ENCODE data around the gene NUP35. TPM values are rescaled to one million over a fixed set of nuclear protein-coding genes. Genes with fewer than 3 reads are reported as not detected.
A peak's percentile ranks its signal among the peaks of the same experiment; 100 is the strongest.
"Not testable (repeated sequence)": the region's sequence is repeated elsewhere in the genome, so short reads cannot be mapped to it uniquely, and the experiment has no call there.

NUP35 gene
- total RNA-seq, 1 donor from 2014 or later: 11.3 TPM

DNA sequence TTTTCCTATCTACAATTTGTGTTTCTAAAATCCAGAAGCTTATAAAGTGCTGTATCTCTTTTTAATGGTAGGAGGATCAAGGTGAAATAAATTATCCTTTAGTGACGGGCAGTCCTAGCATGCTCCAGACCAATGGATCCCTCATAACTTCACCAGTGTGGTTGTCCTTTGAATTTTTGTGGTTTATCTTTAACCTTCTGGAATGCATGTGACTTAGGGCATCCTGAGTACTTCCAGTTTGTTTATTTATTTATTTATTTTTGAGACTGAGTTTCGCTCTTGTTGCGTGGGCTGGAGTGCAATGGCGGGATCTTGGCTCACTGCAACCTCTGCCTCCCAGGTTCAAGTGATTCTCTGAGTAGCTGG lies 40.4 kb downstream of the NUP35 start:
- H3K9me3 Mint-ChIP-seq (ENCODE audit: unreplicated experiment): no peaks in the 10 kb centered on the region
- Histone ChIP-seq H3K27ac (ENCODE audit: low read depth, low read length) (no peak overlapping the region), H3K9me3 (ENCODE audit: insufficient read depth, low read depth, low read length) (no peaks in the 10 kb centered on the region), H2AFZ (ENCODE audit: low read depth, low read length) (no peak overlapping the region), H3K9ac (ENCODE audit: low read length) (no peak overlapping the region), H3K79me2 (ENCODE audit: insufficient read depth, low read length) (peaks cover 9% of the 10 kb centered on the region), H3K4me2 (ENCODE audit: low read length) (no peak overlapping the region), H3K4me1 (ENCODE audit: insufficient read depth, low read length) (no peaks in the 10 kb centered on the region), H3K27me3 (ENCODE audit: insufficient read depth, low read length) (no peaks in the 10 kb centered on the region), H4K20me1 (ENCODE audit: insufficient read depth, low read length) (peaks cover 4% of the 10 kb centered on the region), H3K36me3 (ENCODE audit: insufficient read depth, low read length) (peaks cover 4% of the 10 kb centered on the region), H3K4me3 (ENCODE audit: insufficient read depth, low read depth, low read length) (no peak overlapping the region)
- H3K4me3 Mint-ChIP-seq (ENCODE audit: unreplicated experiment): no peak overlapping the region
- FAIRE-seq (no peak), DNase-seq (ENCODE audit: low read depth) (peak; percentile 72)
- H3K27me3 Mint-ChIP-seq (ENCODE audit: low read depth, unreplicated experiment): no peaks in the 10 kb centered on the region
- TF ChIP-seq, protein P1, sequence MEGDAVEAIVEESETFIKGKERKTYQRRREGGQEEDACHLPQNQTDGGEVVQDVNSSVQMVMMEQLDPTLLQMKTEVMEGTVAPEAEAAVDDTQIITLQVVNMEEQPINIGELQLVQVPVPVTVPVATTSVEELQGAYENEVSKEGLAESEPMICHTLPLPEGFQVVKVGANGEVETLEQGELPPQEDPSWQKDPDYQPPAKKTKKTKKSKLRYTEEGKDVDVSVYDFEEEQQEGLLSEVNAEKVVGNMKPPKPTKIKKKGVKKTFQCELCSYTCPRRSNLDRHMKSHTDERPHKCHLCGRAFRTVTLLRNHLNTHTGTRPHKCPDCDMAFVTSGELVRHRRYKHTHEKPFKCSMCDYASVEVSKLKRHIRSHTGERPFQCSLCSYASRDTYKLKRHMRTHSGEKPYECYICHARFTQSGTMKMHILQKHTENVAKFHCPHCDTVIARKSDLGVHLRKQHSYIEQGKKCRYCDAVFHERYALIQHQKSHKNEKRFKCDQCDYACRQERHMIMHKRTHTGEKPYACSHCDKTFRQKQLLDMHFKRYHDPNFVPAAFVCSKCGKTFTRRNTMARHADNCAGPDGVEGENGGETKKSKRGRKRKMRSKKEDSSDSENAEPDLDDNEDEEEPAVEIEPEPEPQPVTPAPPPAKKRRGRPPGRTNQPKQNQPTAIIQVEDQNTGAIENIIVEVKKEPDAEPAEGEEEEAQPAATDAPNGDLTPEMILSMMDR (IDR thresholded peaks at IDR 0.05; ENCODE audit: insufficient read depth, low read depth, low read length): no peak
- TF ChIP-seq EZH2 (IDR thresholded peaks at IDR 0.05; ENCODE audit: insufficient read depth, low read length): no peak
- H3K27ac Mint-ChIP-seq (ENCODE audit: unreplicated experiment): no peak overlapping the region
- peaks cover 17% of the 10 kb centered on the region for H3K36me3 Mint-ChIP-seq (ENCODE audit: low read depth, unreplicated experiment)
- H3K4me1 Mint-ChIP-seq (ENCODE audit: low read depth, unreplicated experiment): peaks cover 26% of the 10 kb centered on the region

DNA sequence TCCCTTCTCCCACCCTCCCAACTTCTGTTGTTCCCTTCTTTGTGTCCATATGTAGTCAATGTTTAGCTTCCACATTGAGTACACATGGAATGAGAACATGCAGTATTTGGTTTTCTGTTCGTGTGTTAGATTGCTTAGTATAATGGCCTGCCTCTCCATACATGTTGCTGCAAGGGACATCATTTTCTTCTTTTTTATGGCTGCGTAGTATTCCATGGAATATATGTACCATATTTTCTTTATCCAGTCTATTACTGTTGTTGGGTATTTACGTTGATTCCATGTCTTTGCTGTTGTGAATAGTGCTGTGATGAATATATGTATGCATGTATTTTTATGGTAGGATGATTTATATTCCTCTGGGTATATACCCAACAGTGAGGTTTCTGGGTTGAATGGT lies 42.0 kb downstream of the NUP35 start:
- H3K4me1 ChIP-seq (ENCODE audit: insufficient read depth, low read length): no peaks in the 10 kb centered on the region
- Mint-ChIP-seq H3K27ac (ENCODE audit: unreplicated experiment) (no peak overlapping the region), H3K4me3 (ENCODE audit: unreplicated experiment) (no peak overlapping the region), H3K27me3 (ENCODE audit: low read depth, unreplicated experiment) (no peaks in the 10 kb centered on the region), H3K9me3 (ENCODE audit: unreplicated experiment) (no peaks in the 10 kb centered on the region), H3K36me3 (ENCODE audit: low read depth, unreplicated experiment) (peaks cover 17% of the 10 kb centered on the region), H3K4me1 (ENCODE audit: low read depth, unreplicated experiment) (peaks cover 31% of the 10 kb centered on the region)
- H3K27me3 ChIP-seq (ENCODE audit: insufficient read depth, low read length): no peaks in the 10 kb centered on the region
- peaks cover 8% of the 10 kb centered on the region for H4K20me1 ChIP-seq (ENCODE audit: insufficient read depth, low read length)
- peak; percentile 69 for FAIRE-seq
- H3K9ac ChIP-seq (ENCODE audit: low read length): no peak overlapping the region
- H3K27ac ChIP-seq (ENCODE audit: low read depth, low read length): no peak overlapping the region
- peaks cover 13% of the 10 kb centered on the region for H3K79me2 ChIP-seq (ENCODE audit: insufficient read depth, low read length)
- no peaks in the 10 kb centered on the region for H3K9me3 ChIP-seq (ENCODE audit: insufficient read depth, low read depth, low read length)
- no peak for TF ChIP-seq EZH2 (IDR thresholded peaks at IDR 0.05; ENCODE audit: insufficient read depth, low read length)
- TF ChIP-seq, protein P1 (IDR thresholded peaks at IDR 0.05; ENCODE audit: insufficient read depth, low read depth, low read length): no peak
- H2AFZ ChIP-seq (ENCODE audit: low read depth, low read length): no peak overlapping the region
- H3K4me2 ChIP-seq (ENCODE audit: low read length): no peak overlapping the region
- peaks cover 2% of the 10 kb centered on the region for H3K36me3 ChIP-seq (ENCODE audit: insufficient read depth, low read length)
- no peak for DNase-seq (ENCODE audit: low read depth)
- no peak overlapping the region for H3K4me3 ChIP-seq (ENCODE audit: insufficient read depth, low read depth, low read length)

DNA sequence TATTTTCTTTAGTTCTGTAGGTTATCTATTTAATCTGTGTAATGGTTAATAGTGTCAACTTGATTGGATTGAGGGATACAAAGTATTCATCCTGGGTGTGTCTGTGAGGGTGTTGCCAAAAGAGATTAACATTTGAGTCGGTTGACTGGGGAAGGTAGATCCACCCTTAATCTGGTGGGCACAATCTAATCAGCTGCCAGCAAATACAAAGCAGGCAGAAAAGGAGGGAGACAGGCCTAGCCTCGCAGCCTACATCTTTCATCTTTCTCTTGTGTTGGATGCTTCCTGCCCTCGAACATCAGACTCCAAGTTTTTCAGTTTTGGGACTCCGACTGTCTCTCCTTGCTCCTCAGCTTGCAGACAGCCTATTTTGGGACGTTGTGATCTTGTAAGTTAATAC lies 42.7 kb downstream of the NUP35 start:
- H3K27me3 ChIP-seq (ENCODE audit: insufficient read depth, low read length); H3K9me3 ChIP-seq (ENCODE audit: insufficient read depth, low read depth, low read length); H3K4me3 Mint-ChIP-seq (ENCODE audit: unreplicated experiment); H3K4me3 ChIP-seq (ENCODE audit: insufficient read depth, low read depth, low read length); H2AFZ ChIP-seq (ENCODE audit: low read depth, low read length); H3K36me3 ChIP-seq (ENCODE audit: insufficient read depth, low read length); H3K4me1 ChIP-seq (ENCODE audit: insufficient read depth, low read length); H3K27me3 Mint-ChIP-seq (ENCODE audit: low read depth, unreplicated experiment); DNase-seq (ENCODE audit: low read depth); H3K27ac Mint-ChIP-seq (ENCODE audit: unreplicated experiment); H3K9ac ChIP-seq (ENCODE audit: low read length); H3K27ac ChIP-seq (ENCODE audit: low read depth, low read length); FAIRE-seq; H3K4me2 ChIP-seq (ENCODE audit: low read length); H3K9me3 Mint-ChIP-seq (ENCODE audit: unreplicated experiment); H4K20me1 ChIP-seq (ENCODE audit: insufficient read depth, low read length): not testable (repeated sequence)
- peaks cover 17% of the 10 kb centered on the region for H3K36me3 Mint-ChIP-seq (ENCODE audit: low read depth, unreplicated experiment)
- H3K79me2 ChIP-seq (ENCODE audit: insufficient read depth, low read length): peaks cover 17% of the 10 kb centered on the region
- H3K4me1 Mint-ChIP-seq (ENCODE audit: low read depth, unreplicated experiment): peaks cover 29% of the 10 kb centered on the region
